Esophagus muscularis mucosa (tissue), 4 donors: ENCODE measurements around the gene AOAH. TPM values are rescaled to one million over a fixed set of nuclear protein-coding genes. Genes with fewer than 3 reads are reported as not detected.

Experiments used
- DNase-seq: peaks from one replicate; pipeline ENCODE4 v3.0.0-alpha.2; 2017; ENCODE audit errors: extremely low spot score
- H3K27ac ChIP-seq, 4 donors: fragments of 200-600 bp; sonication (generic); replicated peaks in 1 of 4; 1 replicate in 3 of 4; 2 replicates in 1 of 4; pipeline ENCODE4 v1.5.1; 2016 to 2019; ENCODE audit warnings: mild to moderate bottlenecking in 1 of 4
- H3K27me3 ChIP-seq, 4 donors: fragments of 200-600 bp; sonication (generic); one replicate each; pipeline versions ENCODE4 v1.5.1 to v1.6.0; 2016 to 2019
- H3K36me3 ChIP-seq, 4 donors: fragments of 200-600 bp; sonication (generic); one replicate each; pipeline ENCODE4 v1.5.1; 2016 to 2019
- H3K4me1 ChIP-seq, 4 donors: fragments of 200-600 bp; sonication (generic); one replicate each; pipeline ENCODE4 v1.5.1; 2016 to 2019
- H3K4me3 ChIP-seq, 4 donors: fragments of 200-600 bp; sonication (generic); 1 replicate in 2 of 4; 2 replicates in 2 of 4; pipeline ENCODE4 v1.5.1; 2016 to 2019; ENCODE audit warnings: mild to moderate bottlenecking in 4 of 4, moderate library complexity in 1 of 4
- H3K9me3 ChIP-seq, 4 donors: fragments of 200-600 bp; sonication (generic); 1 replicate in 3 of 4; 2 replicates in 1 of 4; pipeline ENCODE4 v1.5.1; 2016 to 2019
- CTCF ChIP-seq, 3 experiments: fragments of 200-600 bp in 2 of 3; fragments of 450-650 bp in 1 of 3; sonication (generic) in 2 of 3; IDR thresholded peaks; one replicate each; pipeline ENCODE4 v1.5.1; 2017 to 2019; ENCODE audit warnings: antibody characterized with exemption in 3 of 3, mild to moderate bottlenecking in 2 of 3, moderate library complexity in 1 of 3
- EP300 ChIP-seq: sonication (generic); formaldehyde crosslinking; IDR thresholded peaks from one replicate; pipeline ENCODE4 v1.6.1; 2017; ENCODE audit warnings: antibody characterized with exemption
- POLR2A ChIP-seq: fragments of 450-650 bp; IDR thresholded peaks from one replicate; pipeline ENCODE4 v1.6.1; 2017; ENCODE audit warnings: antibody characterized with exemption, moderate library complexity, mild to moderate bottlenecking, low read depth
- POLR2AphosphoS5 ChIP-seq, 2 donors: sonication (generic); formaldehyde crosslinking; IDR thresholded peaks; one replicate each; pipeline ENCODE4 v1.6.1; 2017; ENCODE audit warnings: antibody characterized with exemption in 2 of 2
- WGBS: methylation state at CpG from one replicate; pipeline ENCODE4 v1.1.5; 2018; 5-methylcytosine and 5-hydroxymethylcytosine counted together
- intact Hi-C: fragments of 100-400 bp; cut with DNase I; formaldehyde crosslinking; loops from one replicate; pipeline ENCODE4 v1.15.1; 2023
- total RNA-seq, 4 donors: library from RNA; depleted of rRNA; stranded (reverse); fragments of >200 nt; gene quantifications; one replicate each; pipeline versions ENCODE4 v1.1.0 to v1.2.1, GENCODE V29; 2016

AOAH gene
- total RNA-seq, 4 donors from 2014 or later: 2.0 to 16.1 (median 4.5) TPM

- DNase-seq: no peak
- no peaks in the 10 kb centered on the region for H3K36me3 ChIP-seq
- 90% methylated on average over 6 of the region's 6 CpGs for WGBS
- no peaks in the 10 kb centered on the region for H3K9me3 ChIP-seq
- no peak overlapping the region for H3K4me3 ChIP-seq
- intact Hi-C loops: no loop called here
- H3K27ac ChIP-seq: no peak overlapping the region
- H3K27me3 ChIP-seq: no peaks in the 10 kb centered on the region
- no peaks in the 10 kb centered on the region for H3K4me1 ChIP-seq
- TF ChIP-seq EP300 (no peak), POLR2A (no peak), POLR2AphosphoS5 (IDR thresholded peaks at IDR 0.05) (no peak), CTCF (IDR thresholded peaks at IDR 0.05) (no peak)
Observed at GRCh38 chr7:36627836-36628235, 96.5 kb downstream of the AOAH start.

GRCh38 chr7:36626111-36626510 lies 98.2 kb downstream of the AOAH start:
- 82% methylated on average over 2 of the region's 2 CpGs for WGBS
- intact Hi-C loops: no loop called here
- TF ChIP-seq EP300 (no peak), POLR2A (no peak), POLR2AphosphoS5 (IDR thresholded peaks at IDR 0.05) (no peak), CTCF (IDR thresholded peaks at IDR 0.05) (no peak)
- Histone ChIP-seq H3K27ac (no peak overlapping the region), H3K36me3 (no peaks in the 10 kb centered on the region), H3K9me3 (no peaks in the 10 kb centered on the region), H3K4me3 (no peak overlapping the region), H3K4me1 (no peaks in the 10 kb centered on the region), H3K27me3 (no peaks in the 10 kb centered on the region)
- DNase-seq: no peak

GRCh38 chr7:36625247-36625646 lies 99.0 kb downstream of the AOAH start:
- H3K27me3 ChIP-seq: no peaks in the 10 kb centered on the region
- H3K36me3 ChIP-seq: no peaks in the 10 kb centered on the region
- no peak overlapping the region for H3K27ac ChIP-seq
- WGBS: 37% methylated on average over 4 of the region's 4 CpGs
- H3K4me1 ChIP-seq: no peaks in the 10 kb centered on the region
- no peak for DNase-seq
- no peaks in the 10 kb centered on the region for H3K9me3 ChIP-seq
- intact Hi-C loops: no loop called here
- H3K4me3 ChIP-seq: no peak overlapping the region
- no peak for TF ChIP-seq POLR2AphosphoS5 (IDR thresholded peaks at IDR 0.05)
- no peak for TF ChIP-seq CTCF (IDR thresholded peaks at IDR 0.05)
- TF ChIP-seq POLR2A: no peak
- TF ChIP-seq EP300: no peak

GRCh38 chr7:36623247-36623646 lies 101.0 kb downstream of the AOAH start:
- H3K9me3 ChIP-seq: no peaks in the 10 kb centered on the region
- H3K4me3 ChIP-seq: no peak overlapping the region
- no peaks in the 10 kb centered on the region for H3K4me1 ChIP-seq
- TF ChIP-seq EP300 (no peak), POLR2AphosphoS5 (IDR thresholded peaks at IDR 0.05) (no peak), CTCF (IDR thresholded peaks at IDR 0.05) (no peak), POLR2A (no peak)
- no peak for DNase-seq
- WGBS: 72% methylated on average over 1 of the region's 1 CpG
- intact Hi-C loops: no loop called here
- no peaks in the 10 kb centered on the region for H3K27me3 ChIP-seq
- H3K36me3 ChIP-seq: no peaks in the 10 kb centered on the region
- H3K27ac ChIP-seq: no peak overlapping the region

GRCh38 chr7:36621396-36621795 lies 102.9 kb downstream of the AOAH start:
- intact Hi-C loops: no loop called here
- TF ChIP-seq CTCF (IDR thresholded peaks at IDR 0.05) (no peak), POLR2AphosphoS5 (IDR thresholded peaks at IDR 0.05) (no peak), EP300 (no peak), POLR2A (no peak)
- 71% methylated on average over 10 of the region's 10 CpGs for WGBS
- Histone ChIP-seq H3K27me3 (no peaks in the 10 kb centered on the region), H3K36me3 (no peaks in the 10 kb centered on the region), H3K4me3 (no peak overlapping the region), H3K27ac (no peak overlapping the region), H3K9me3 (no peaks in the 10 kb centered on the region), H3K4me1 (no peaks in the 10 kb centered on the region)
- DNase-seq: no peak
